SIG-M5 treated with dmso at 0.1 percent for 504 hours (cell line): Measurements from ENCODE around the gene MLANA.

ENCODE experiments used
- DNase-seq: peaks from one replicate; lab custom pipeline; 2025; ENCODE audit not compliant: unreplicated experiment; lab: John Stamatoyannopoulos, UW

Gene MLANA

GRCh38 chr9:5897851-5898250, 7.2 kb downstream of the MLANA start:
- no peak for DNase-seq

DNA sequence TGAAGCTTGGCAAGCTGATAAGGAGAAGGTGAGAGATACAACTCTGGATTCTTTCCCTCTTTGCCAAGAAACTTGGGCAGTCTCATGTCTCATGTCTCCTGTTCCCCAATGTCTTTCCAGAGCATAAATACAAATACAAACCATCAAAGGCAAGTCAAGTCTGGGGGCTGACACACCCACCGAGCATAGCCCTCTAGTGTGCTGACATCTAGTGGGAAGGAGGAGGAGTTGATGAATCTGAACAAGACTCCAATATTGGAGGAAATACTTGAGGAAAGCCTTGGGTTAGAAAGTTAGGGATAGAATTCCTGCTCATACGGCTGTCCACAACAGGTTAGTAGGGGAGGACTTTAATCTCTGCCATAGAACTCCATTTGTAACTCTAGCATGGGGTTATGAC, 8.6 kb downstream of the MLANA start:
- no peak for DNase-seq

DNA sequence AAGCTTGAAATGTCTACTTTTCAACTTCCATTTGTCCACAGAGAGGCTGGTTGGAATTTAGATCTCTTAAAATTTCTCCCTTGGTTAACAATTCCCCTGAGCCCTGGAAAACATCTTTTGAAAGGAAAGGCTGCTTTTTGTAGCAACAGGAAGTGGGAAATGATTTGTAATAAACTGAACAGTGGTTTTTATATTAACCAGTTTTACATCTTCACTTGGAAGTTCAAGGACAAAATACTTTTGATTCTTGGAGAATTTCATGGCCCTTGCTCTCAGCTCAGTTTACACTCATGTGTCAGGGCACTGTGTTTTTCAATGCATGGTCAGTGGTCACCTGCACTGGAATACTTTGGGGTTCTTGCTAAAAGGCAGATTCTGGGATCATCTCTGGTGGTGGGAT, 9.9 kb downstream of the MLANA start:
- DNase-seq = no peak

DNA sequence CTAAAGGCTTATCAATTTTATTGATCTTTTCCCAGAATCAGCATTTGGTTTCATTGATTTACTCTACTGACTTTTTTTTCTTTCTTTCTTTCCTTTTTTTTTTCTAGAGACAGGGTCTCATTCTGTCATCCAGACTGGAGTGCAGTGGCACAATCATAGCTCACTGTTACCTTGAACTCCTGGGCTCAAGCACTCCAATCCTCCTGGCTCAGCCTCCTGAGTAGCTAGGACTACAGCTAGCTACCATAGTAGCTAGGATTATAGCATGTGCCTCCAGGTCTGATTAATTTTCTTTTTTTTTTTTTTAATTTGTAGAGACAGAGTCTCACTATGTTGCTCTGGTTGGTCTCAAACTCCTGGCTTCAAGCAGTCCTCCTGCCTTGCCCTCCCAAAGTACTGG, 11.7 kb downstream of the MLANA start:
- no peak for DNase-seq

- no peak for DNase-seq
Observed at GRCh38 chr9:5908918-5909317, 18.2 kb downstream of the MLANA start.

DNA sequence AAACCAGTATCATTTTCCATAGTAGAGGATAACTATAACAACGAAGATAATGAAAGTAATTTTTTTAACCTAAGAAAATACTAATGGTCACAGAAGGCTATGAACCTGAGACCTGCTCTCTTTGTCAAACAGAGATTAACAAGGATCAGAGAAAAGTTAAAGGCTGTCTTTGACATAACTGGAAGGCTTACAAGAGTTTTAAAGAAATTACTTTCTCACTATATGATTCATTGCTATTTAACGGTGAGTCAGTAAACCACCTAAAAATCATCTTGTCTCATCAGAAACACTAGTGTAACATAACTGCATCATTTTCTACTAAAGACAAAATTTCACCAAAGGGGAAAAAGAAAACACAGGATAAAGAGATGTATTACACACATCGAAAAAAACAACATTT, 19.3 kb downstream of the MLANA start:
- DNase-seq = no peak

GRCh38 chr9:5910413-5911057, 19.8 kb downstream of the MLANA start:
- no peak for DNase-seq

GRCh38 chr9:5915438-5915837, 24.7 kb downstream of the MLANA start:
- no peak for DNase-seq

DNA sequence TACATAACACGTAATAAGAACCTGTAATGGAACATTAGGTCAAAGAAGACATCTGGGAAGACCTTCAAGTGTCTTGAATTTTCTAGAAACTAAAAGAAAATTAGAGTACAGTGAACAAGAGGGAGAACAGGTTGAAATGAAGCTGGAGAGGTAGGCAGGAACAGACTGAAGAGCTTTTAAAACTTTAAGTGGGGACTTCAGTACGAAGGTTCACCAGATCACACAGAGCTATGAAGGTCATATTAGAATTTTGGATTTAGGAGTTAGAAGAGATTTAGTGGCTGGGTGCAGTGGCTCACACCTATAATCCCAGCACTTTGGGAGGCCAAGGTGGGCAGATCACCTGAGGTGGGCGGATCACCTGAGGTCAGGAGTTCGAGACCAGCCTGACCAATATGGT, 26.6 kb downstream of the MLANA start:
- DNase-seq = no peak

DNA sequence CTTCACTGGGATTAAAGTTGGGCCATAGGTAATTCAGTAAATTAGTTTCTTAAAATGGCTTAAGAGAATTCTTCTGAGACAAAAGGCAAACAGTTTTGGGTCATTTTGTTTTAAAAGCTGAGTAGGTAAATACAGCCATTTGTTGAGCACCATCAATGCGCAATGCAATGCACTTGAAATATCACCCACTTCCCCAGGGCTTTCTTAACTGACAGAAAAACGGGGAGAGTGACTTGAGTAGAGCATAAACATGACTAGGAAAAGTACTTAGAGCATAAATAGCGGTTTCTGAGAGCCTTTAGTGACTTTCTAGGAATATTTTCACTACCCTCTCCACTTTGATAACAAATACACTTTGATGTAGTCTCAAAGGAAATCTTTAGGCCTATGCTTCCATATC, 27.2 kb downstream of the MLANA start:
- DNase-seq = no peak

DNA sequence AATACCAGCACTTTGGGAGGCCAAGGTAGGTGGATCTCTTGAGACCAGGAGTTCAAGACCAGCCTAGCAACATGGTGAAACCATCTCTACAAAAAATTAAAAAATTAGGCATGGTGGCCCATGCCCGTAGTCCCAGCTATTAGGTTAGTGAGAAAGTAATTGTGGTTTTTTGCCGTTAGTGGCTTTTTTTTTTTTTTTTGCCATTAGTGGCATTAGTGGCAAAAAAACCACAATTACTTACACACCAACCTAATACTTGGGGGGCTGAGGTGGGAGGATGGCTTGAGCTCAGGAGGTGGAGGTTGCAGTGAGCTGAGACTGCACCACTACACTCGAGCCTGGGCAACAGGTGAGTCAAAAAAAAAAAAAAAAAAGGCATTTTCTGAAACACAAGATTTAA, 27.8 kb downstream of the MLANA start:
- no peak for DNase-seq

DNA sequence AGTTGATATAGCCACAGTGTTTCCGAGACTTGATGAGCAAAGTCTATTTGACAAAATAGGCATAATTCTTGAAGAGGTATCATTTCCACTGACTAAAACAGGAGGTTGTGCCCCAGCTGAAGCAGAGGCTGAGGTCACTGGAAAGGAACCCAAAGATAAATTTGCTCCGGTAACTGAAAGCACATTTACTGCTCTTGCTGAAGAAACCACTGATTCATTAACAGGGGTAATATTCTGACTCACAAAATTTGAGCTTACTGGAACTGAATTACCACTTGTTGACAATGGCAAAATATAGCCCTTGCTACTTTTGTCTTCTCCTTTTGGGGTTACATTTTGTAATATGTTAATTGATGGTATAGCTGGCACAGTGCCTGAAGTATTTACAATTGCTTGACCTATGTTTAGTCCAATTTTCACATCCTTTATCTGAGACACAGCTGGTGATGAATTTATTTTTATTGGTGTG, 30.2 kb downstream of the MLANA start:
- DNase-seq = no peak

- DNase-seq = no peak
Observed at GRCh38 chr9:5922192-5922591, 31.5 kb downstream of the MLANA start.

GRCh38 chr9:5931657-5932056, 41.0 kb downstream of the MLANA start:
- no peak for DNase-seq

- DNase-seq = no peak
Observed at GRCh38 chr9:5938449-5938848, 47.8 kb downstream of the MLANA start.

- DNase-seq = no peak
Observed at GRCh38 chr9:5939530-5939929, 48.8 kb downstream of the MLANA start.

DNA sequence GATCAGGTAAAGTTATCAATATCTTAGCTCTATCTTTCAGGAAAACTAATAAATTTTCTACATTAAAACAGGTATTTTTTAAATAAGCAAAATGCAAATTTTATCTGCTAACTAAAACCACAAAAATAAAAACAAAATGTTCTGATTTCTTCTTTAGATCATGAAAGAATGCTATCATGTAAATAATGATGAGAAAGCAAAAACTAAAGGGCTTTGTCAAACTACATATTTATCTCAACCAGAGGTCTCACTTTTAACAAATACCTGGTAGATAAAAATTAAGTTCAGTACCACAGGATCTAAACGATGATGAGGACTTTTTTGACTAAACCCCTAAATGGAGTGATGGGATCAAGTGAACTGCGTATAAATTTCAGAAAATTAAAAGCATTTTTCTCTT, 50.5 kb downstream of the MLANA start:
- no peak for DNase-seq

GRCh38 chr9:5945112-5945511, 54.4 kb downstream of the MLANA start:
- DNase-seq = no peak

DNA sequence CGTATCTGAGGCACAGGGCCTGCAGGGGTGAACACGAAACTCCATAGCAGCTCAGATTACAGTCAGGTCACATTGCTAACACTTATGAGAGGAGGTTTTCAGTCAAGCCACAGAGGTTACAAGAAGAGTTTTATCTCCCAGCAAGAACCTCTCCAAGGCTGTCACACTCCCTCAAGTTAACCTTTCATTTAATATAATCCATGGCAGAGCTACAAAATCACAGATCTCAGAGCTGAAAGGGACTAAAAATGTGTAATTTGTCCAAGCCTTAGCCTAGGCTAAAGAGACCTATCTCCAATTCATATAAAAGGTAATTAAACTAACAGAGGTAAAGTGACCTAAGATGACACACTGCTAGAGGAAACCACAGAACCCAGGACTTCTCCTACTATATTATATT, 57.2 kb downstream of the MLANA start:
- no peak for DNase-seq

GRCh38 chr9:5949103-5949699, 58.5 kb downstream of the MLANA start:
- peak; percentile 36 for DNase-seq

- DNase-seq = no peak
Observed at GRCh38 chr9:5950261-5950660, 59.6 kb downstream of the MLANA start.

- DNase-seq = no peak
Observed at GRCh38 chr9:5951686-5952211, 61.1 kb downstream of the MLANA start.
